Measurements from ENCODE around the gene OGFR. TPM values are rescaled to one million over a fixed set of nuclear protein-coding genes. Genes with fewer than 3 reads are reported as not detected.

The OGFR gene
- total RNA-seq, 5 donors from 2014 or later (not counting 1 experiment from before 2014, with no cell fraction given): 46.5 to 91.1 (median 83.0) TPM

GRCh38 chr20:62836967-62837490, 32.4 kb downstream of the OGFR start:
- H3K27ac ChIP-seq (ENCODE audit: low read length): no peak overlapping the region
- ATAC-seq (replicated peaks in 1 of 4) (no peak), DNase-seq (no peak)
- Mint-ChIP-seq H3K27ac (no peak overlapping the region), H3K27me3 (no peaks in the 10 kb centered on the region), H3K4me3 (no peak overlapping the region), H3K36me3 (peaks cover 4% of the 10 kb centered on the region), H3K4me1 (peaks cover 0 to 9% (median 0%) of the 10 kb centered on the region in 3 donors), H3K9me3 (no peaks in the 10 kb centered on the region)
- no peaks in the 10 kb centered on the region for H3K36me3 ChIP-seq (ENCODE audit: control insufficient read depth in 2 of 2, extremely low read depth in 1 of 2, insufficient read depth in 1 of 2, low read length in 1 of 2)
- peaks cover 0 to 37% of the 10 kb centered on the region in 2 experiments for H3K27me3 ChIP-seq (replicated peaks in 1 of 2; ENCODE audit: control insufficient read depth in 2 of 2, extremely low read depth in 1 of 2, insufficient read depth in 2 of 2, low read length in 1 of 2)
- WGBS (ENCODE audit: insufficient coverage): 89% methylated on average over 17 of the region's 19 CpGs
- H3K9me3 ChIP-seq: no peaks in the 10 kb centered on the region
- H3K4me3 ChIP-seq (ENCODE audit: control insufficient read depth in 1 of 2, extremely low read depth in 1 of 2, low read length in 1 of 2): no peak overlapping the region
- ChIA-PET POLR2A (no interaction called here), CTCF (no interaction called here)
- H3K4me1 ChIP-seq (ENCODE audit: control insufficient read depth in 1 of 2, extremely low read depth in 1 of 2, insufficient read depth in 2 of 2, low read length in 2 of 2): peaks cover 0 to 11% of the 10 kb centered on the region in 2 experiments

- Histone ChIP-seq H3K27me3 (replicated peaks in 1 of 2; ENCODE audit: control insufficient read depth in 2 of 2, extremely low read depth in 1 of 2, insufficient read depth in 2 of 2, low read length in 1 of 2) (peaks cover 0 to 37% of the 10 kb centered on the region in 2 experiments), H3K36me3 (ENCODE audit: control insufficient read depth in 2 of 2, extremely low read depth in 1 of 2, insufficient read depth in 1 of 2, low read length in 1 of 2) (no peaks in the 10 kb centered on the region), H3K4me1 (ENCODE audit: control insufficient read depth in 1 of 2, extremely low read depth in 1 of 2, insufficient read depth in 2 of 2, low read length in 2 of 2) (peaks cover 0 to 4% of the 10 kb centered on the region in 2 experiments), H3K9me3 (no peaks in the 10 kb centered on the region), H3K4me3 (ENCODE audit: control insufficient read depth in 1 of 2, extremely low read depth in 1 of 2, low read length in 1 of 2) (no peak overlapping the region), H3K27ac (ENCODE audit: low read length) (no peak overlapping the region)
- POLR2A ChIA-PET: no interaction called here
- DNase-seq (no peak), ATAC-seq (replicated peaks in 1 of 4) (no peak)
- H3K27ac Mint-ChIP-seq: no peak overlapping the region
- CTCF ChIA-PET: no interaction called here
- H3K27me3 Mint-ChIP-seq: no peaks in the 10 kb centered on the region
- H3K9me3 Mint-ChIP-seq: no peaks in the 10 kb centered on the region
- peaks cover 4% of the 10 kb centered on the region for H3K36me3 Mint-ChIP-seq
- 95% methylated on average over 4 of the region's 8 CpGs for WGBS (ENCODE audit: insufficient coverage)
- peaks cover 0 to 3% (median 0%) of the 10 kb centered on the region in 3 donors for H3K4me1 Mint-ChIP-seq
- H3K4me3 Mint-ChIP-seq: no peak overlapping the region
Observed at GRCh38 chr20:62837790-62838127, 33.1 kb downstream of the OGFR start.

- peaks cover 4% of the 10 kb centered on the region for H3K36me3 Mint-ChIP-seq
- no peaks in the 10 kb centered on the region for H3K4me1 ChIP-seq (ENCODE audit: control insufficient read depth in 1 of 2, extremely low read depth in 1 of 2, insufficient read depth in 2 of 2, low read length in 2 of 2)
- CTCF ChIA-PET: no interaction called here
- POLR2A ChIA-PET: no interaction called here
- 84% methylated on average over 19 of the region's 27 CpGs for WGBS (ENCODE audit: insufficient coverage)
- H3K36me3 ChIP-seq (ENCODE audit: control insufficient read depth in 2 of 2, extremely low read depth in 1 of 2, insufficient read depth in 1 of 2, low read length in 1 of 2): no peaks in the 10 kb centered on the region
- ATAC-seq (replicated peaks in 1 of 4) (no peak), DNase-seq (peak in 1 of 35 experiments; percentile 21)
- H3K4me3 Mint-ChIP-seq: no peak overlapping the region
- no peaks in the 10 kb centered on the region for H3K27me3 Mint-ChIP-seq
- H3K27ac Mint-ChIP-seq: no peak overlapping the region
- no peaks in the 10 kb centered on the region for H3K9me3 ChIP-seq
- no peak overlapping the region for H3K27ac ChIP-seq (ENCODE audit: low read length)
- no peak overlapping the region for H3K4me3 ChIP-seq (ENCODE audit: control insufficient read depth in 1 of 2, extremely low read depth in 1 of 2, low read length in 1 of 2)
- H3K9me3 Mint-ChIP-seq: no peaks in the 10 kb centered on the region
- H3K27me3 ChIP-seq (replicated peaks in 1 of 2; ENCODE audit: control insufficient read depth in 2 of 2, extremely low read depth in 1 of 2, insufficient read depth in 2 of 2, low read length in 1 of 2): peaks cover 0 to 37% of the 10 kb centered on the region in 2 experiments
- H3K4me1 Mint-ChIP-seq: no peaks in the 10 kb centered on the region
Observed at GRCh38 chr20:62838128-62838891, 33.7 kb downstream of the OGFR start.

DNA sequence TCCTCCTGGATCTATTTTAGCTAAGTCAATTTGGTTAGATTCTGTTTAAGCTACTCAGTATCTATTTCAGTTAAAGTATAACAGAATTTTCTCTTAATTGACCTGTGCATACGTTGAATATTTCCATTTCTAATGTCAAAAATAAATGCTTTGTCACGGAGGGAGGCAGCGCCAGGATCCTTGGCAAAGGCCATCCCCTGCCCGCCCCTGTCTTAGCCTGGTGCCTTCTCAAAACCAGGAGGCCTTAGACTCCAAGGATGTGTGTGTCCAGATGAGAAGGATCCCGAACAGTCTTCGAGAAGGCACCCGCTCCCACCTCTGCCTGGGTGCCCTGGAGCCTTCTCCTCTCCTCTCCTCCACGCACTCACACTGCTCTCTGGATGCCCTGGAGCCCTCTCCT, 34.6 kb downstream of the OGFR start:
- DNase-seq (no peak), ATAC-seq (replicated peaks in 1 of 4) (no peak)
- Histone ChIP-seq H3K36me3 (ENCODE audit: control insufficient read depth in 2 of 2, extremely low read depth in 1 of 2, insufficient read depth in 1 of 2, low read length in 1 of 2) (no peaks in the 10 kb centered on the region), H3K4me1 (ENCODE audit: control insufficient read depth in 1 of 2, extremely low read depth in 1 of 2, insufficient read depth in 2 of 2, low read length in 2 of 2) (no peaks in the 10 kb centered on the region), H3K27ac (ENCODE audit: low read length) (no peak overlapping the region), H3K4me3 (ENCODE audit: control insufficient read depth in 1 of 2, extremely low read depth in 1 of 2, low read length in 1 of 2) (no peak overlapping the region), H3K9me3 (no peaks in the 10 kb centered on the region), H3K27me3 (replicated peaks in 1 of 2; ENCODE audit: control insufficient read depth in 2 of 2, extremely low read depth in 1 of 2, insufficient read depth in 2 of 2, low read length in 1 of 2) (peaks cover 0 to 35% of the 10 kb centered on the region in 2 experiments)
- Mint-ChIP-seq H3K4me3 (no peak overlapping the region), H3K27ac (no peak overlapping the region), H3K36me3 (peaks cover 10% of the 10 kb centered on the region), H3K9me3 (no peaks in the 10 kb centered on the region), H3K27me3 (no peaks in the 10 kb centered on the region), H3K4me1 (no peaks in the 10 kb centered on the region)
- CTCF ChIA-PET: no interaction called here
- POLR2A ChIA-PET: no interaction called here
- WGBS (ENCODE audit: insufficient coverage): 77% methylated on average over 4 of the region's 8 CpGs

GRCh38 chr20:62839816-62840215, 35.2 kb downstream of the OGFR start:
- Mint-ChIP-seq H3K4me3 (no peak overlapping the region), H3K27ac (no peak overlapping the region), H3K36me3 (peaks cover 10% of the 10 kb centered on the region), H3K4me1 (no peaks in the 10 kb centered on the region), H3K9me3 (no peaks in the 10 kb centered on the region), H3K27me3 (no peaks in the 10 kb centered on the region)
- DNase-seq (no peak), ATAC-seq (replicated peaks in 1 of 4) (no peak)
- Histone ChIP-seq H3K4me3 (ENCODE audit: control insufficient read depth in 1 of 2, extremely low read depth in 1 of 2, low read length in 1 of 2) (no peak overlapping the region), H3K27me3 (replicated peaks in 1 of 2; ENCODE audit: control insufficient read depth in 2 of 2, extremely low read depth in 1 of 2, insufficient read depth in 2 of 2, low read length in 1 of 2) (peaks cover 0 to 32% of the 10 kb centered on the region in 2 experiments), H3K9me3 (no peaks in the 10 kb centered on the region), H3K27ac (ENCODE audit: low read length) (no peak overlapping the region), H3K4me1 (ENCODE audit: control insufficient read depth in 1 of 2, extremely low read depth in 1 of 2, insufficient read depth in 2 of 2, low read length in 2 of 2) (no peaks in the 10 kb centered on the region), H3K36me3 (ENCODE audit: control insufficient read depth in 2 of 2, extremely low read depth in 1 of 2, insufficient read depth in 1 of 2, low read length in 1 of 2) (no peaks in the 10 kb centered on the region)
- 78% methylated on average over 11 of the region's 11 CpGs for WGBS (ENCODE audit: insufficient coverage)
- CTCF ChIA-PET: no interaction called here
- POLR2A ChIA-PET: no interaction called here

- Mint-ChIP-seq H3K9me3 (no peaks in the 10 kb centered on the region), H3K4me1 (no peaks in the 10 kb centered on the region), H3K36me3 (peaks cover 12% of the 10 kb centered on the region), H3K27ac (no peak overlapping the region), H3K4me3 (no peak overlapping the region), H3K27me3 (no peaks in the 10 kb centered on the region)
- ChIA-PET CTCF (no interaction called here), POLR2A (no interaction called here)
- H3K36me3 ChIP-seq (ENCODE audit: control insufficient read depth in 2 of 2, extremely low read depth in 1 of 2, insufficient read depth in 1 of 2, low read length in 1 of 2): peaks cover 0 to 1% of the 10 kb centered on the region in 2 donors
- no peaks in the 10 kb centered on the region for H3K4me1 ChIP-seq (ENCODE audit: control insufficient read depth in 1 of 2, extremely low read depth in 1 of 2, insufficient read depth in 2 of 2, low read length in 2 of 2)
- H3K9me3 ChIP-seq: no peaks in the 10 kb centered on the region
- peaks cover 0 to 28% of the 10 kb centered on the region in 2 experiments for H3K27me3 ChIP-seq (replicated peaks in 1 of 2; ENCODE audit: control insufficient read depth in 2 of 2, extremely low read depth in 1 of 2, insufficient read depth in 2 of 2, low read length in 1 of 2)
- H3K4me3 ChIP-seq (ENCODE audit: control insufficient read depth in 1 of 2, extremely low read depth in 1 of 2, low read length in 1 of 2): no peak overlapping the region
- DNase-seq: no peak
- no peak overlapping the region for H3K27ac ChIP-seq (ENCODE audit: low read length)
- 91% methylated on average over 27 of the region's 45 CpGs for WGBS (ENCODE audit: insufficient coverage)
- no peak for ATAC-seq (replicated peaks in 1 of 4)
Observed at GRCh38 chr20:62840244-62841197, 35.9 kb downstream of the OGFR start.

All from T-cell (primary cell).